ENCODE results near the gene LRMDA. TPM values are rescaled to one million over a fixed set of nuclear protein-coding genes. Genes with fewer than 3 reads are reported as not detected.
A peak's percentile ranks its signal among the peaks of the same experiment; 100 is the strongest.

Gene LRMDA
- total and polyA plus RNA-seq, 2 of the 8 experiments (the other 6 are each of a cell fraction or from before 2014, with no cell fraction given): 0.86 to 2.8 TPM

DNA sequence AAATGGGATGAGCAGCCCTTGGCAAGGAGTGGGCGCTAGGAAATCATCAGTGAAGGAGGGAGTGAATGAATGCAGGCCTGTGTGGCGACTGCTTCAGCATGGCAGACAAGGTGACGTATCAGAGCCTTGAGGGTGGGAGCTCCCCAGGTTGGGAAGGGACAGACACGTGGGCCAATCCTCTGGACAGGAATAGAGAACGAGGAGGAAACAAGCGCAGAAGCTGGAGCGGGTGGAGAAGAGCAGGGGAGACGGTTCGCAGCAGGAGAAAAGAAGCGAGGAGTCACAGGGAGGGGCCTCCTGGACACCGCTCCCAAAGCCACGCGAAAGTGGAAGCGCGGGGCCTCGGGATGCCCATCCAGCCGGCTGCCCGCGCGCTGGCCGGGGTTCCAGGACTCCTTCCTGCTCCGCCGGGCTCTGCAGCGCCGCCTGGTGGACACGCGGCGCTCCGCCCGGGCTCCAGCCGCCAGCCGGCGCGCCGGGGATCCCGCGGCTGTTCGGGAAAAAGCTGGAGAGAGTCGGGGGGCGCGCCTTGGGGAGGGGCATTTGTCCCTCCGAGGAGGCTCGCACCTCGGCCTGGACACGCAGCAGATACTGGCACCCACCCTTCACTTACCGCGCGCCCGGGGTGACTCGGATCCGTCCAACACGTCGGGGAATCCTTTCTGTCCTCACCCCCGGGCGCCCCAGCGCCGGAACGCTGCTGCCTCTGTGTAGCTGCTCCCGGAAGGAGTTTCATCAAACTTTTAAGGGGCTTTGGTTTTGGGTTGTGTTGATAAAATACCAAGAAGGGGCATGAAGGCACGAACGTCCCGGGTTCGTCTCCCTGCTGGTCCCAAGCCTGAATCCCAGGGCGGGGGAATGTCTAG is 36.1 kb upstream of the LRMDA start (continued):
- TF ChIP-seq MAFK (IDR thresholded peaks at IDR 0.05; ENCODE audit: low read depth, low read length) (no peak), CBX5 (IDR thresholded peaks at IDR 0.05; ENCODE audit: low read depth, low read length) (no peak), CTBP2 (IDR thresholded peaks at IDR 0.05; ENCODE audit: borderline replicate concordance, insufficient read depth, insufficient read length, low read length) (no peak), CEBPB (IDR thresholded peaks at IDR 0.05; ENCODE audit: low read depth, low read length) (no peak), NANOG (IDR thresholded peaks at IDR 0.05; ENCODE audit: insufficient read depth, low read depth, low read length, poor library complexity, severe bottlenecking) (no peak), KDM5A (IDR thresholded peaks at IDR 0.05; ENCODE audit: low read length) (no peak), KDM4A (IDR thresholded peaks at IDR 0.05; ENCODE audit: low read depth, low read length, severe bottlenecking) (peak; percentile 48), GTF2F1 (IDR thresholded peaks at IDR 0.05; ENCODE audit: borderline replicate concordance, low read depth, low read length) (no peak), JUND (IDR thresholded peaks at IDR 0.05; ENCODE audit: low read length) (no peak), SP4 (IDR thresholded peaks at IDR 0.05; ENCODE audit: low read length) (no peak), TAF1 (IDR thresholded peaks at IDR 0.05; ENCODE audit: low read depth, low read length) (no peak), EZH2 (IDR thresholded peaks at IDR 0.05; ENCODE audit: low read depth, low read length, severe bottlenecking) (no peak), CHD1 (IDR thresholded peaks at IDR 0.05; ENCODE audit: low read depth, low read length) (no peak), SUZ12 (IDR thresholded peaks at IDR 0.05; ENCODE audit: low read length) (no peak), BCL11A (IDR thresholded peaks at IDR 0.05; ENCODE audit: low read depth in 2 of 2, low read length in 2 of 2) (no peak), CREB1 (IDR thresholded peaks at IDR 0.05) (no peak), SAP30 (IDR thresholded peaks at IDR 0.05; ENCODE audit: insufficient read depth, insufficient replicate concordance, low read length) (no peak)
- TF ChIP-seq, protein P1, sequence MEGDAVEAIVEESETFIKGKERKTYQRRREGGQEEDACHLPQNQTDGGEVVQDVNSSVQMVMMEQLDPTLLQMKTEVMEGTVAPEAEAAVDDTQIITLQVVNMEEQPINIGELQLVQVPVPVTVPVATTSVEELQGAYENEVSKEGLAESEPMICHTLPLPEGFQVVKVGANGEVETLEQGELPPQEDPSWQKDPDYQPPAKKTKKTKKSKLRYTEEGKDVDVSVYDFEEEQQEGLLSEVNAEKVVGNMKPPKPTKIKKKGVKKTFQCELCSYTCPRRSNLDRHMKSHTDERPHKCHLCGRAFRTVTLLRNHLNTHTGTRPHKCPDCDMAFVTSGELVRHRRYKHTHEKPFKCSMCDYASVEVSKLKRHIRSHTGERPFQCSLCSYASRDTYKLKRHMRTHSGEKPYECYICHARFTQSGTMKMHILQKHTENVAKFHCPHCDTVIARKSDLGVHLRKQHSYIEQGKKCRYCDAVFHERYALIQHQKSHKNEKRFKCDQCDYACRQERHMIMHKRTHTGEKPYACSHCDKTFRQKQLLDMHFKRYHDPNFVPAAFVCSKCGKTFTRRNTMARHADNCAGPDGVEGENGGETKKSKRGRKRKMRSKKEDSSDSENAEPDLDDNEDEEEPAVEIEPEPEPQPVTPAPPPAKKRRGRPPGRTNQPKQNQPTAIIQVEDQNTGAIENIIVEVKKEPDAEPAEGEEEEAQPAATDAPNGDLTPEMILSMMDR (IDR thresholded peaks at IDR 0.05; ENCODE audit: control extremely low read depth in 1 of 3, insufficient read depth in 1 of 3, low read depth in 1 of 3, low read length in 3 of 3): peak in 2 of 3 experiments; percentile 76 to 93; a peak in 3 of 4 replicates
